HepG2 (cell line): Measurements from ENCODE around the gene ZMYND12. TPM values are rescaled to one million over a fixed set of nuclear protein-coding genes. Genes with fewer than 3 reads are reported as not detected.
A peak's percentile ranks its signal among the peaks of the same experiment; 100 is the strongest.

ENCODE experiments used
- ATAC-seq: fragments of 200-7000 bp; cut with Tn5 transposase; 3 replicates; pipeline ENCODE4 v1.9.1; 2020; ENCODE audit warnings: mild to moderate bottlenecking, moderate library complexity
- BruUV-seq: library from RNA; stranded (reverse); fragments of 400-500 nt; replicated peaks from 2 replicates; lab custom pipeline; 2021; lab: Mats Ljungman, UMichigan
- CTCF ChIA-PET: fragments of 300-600 bp; formaldehyde crosslinking; extraction: SDS; loops from one replicate; lab custom pipeline; 2021; ENCODE audit warnings: low total read pairs, inconsistent platforms, low intra/inter-chr PET ratio; lab: Yijun Ruan, JAX
- POLR2A ChIA-PET: fragments of 350-600 bp; sonication (Branson Sonifier 250); formaldehyde crosslinking; loops from one replicate; lab custom pipeline; 2020; ENCODE audit warnings: antibody characterized with exemption, inconsistent platforms; lab: Yijun Ruan, JAX
- DNase-seq: peaks from one replicate; pipeline ENCODE4 v3.0.0-alpha.2; 2015; ENCODE audit warnings: low spot score
- FAIRE-seq: peaks from 3 replicates; lab custom pipeline; 2011; peaks lifted over from hg19 to GRCh38; lab: Jason Lieb, UNC
- H2AFZ ChIP-seq: one replicate; pipeline ENCODE4 v1.6.1; 2011; ENCODE audit warnings: low read length, inconsistent platforms
- H3K27ac ChIP-seq: fragments of 300-600 bp; 3 replicates; pipeline ENCODE4 v1.8.0; 2011; ENCODE audit warnings: mixed run types, mild to moderate bottlenecking, mixed read lengths, low read length, inconsistent platforms; ENCODE audit not compliant: insufficient read depth; ENCODE audit errors: extremely low read length
- H3K27me3 ChIP-seq, 2 experiments: fragments of 200-600 bp in 1 of 2; 2 replicates in 1 of 2; 3 replicates in 1 of 2; pipeline versions ENCODE4 v1.6.0 to v1.8.0; 2011; ENCODE audit warnings: low read length in 2 of 2, mild to moderate bottlenecking in 2 of 2, moderate library complexity in 2 of 2, inconsistent platforms in 1 of 2; ENCODE audit not compliant: insufficient read depth in 2 of 2, control insufficient read depth in 1 of 2
- H3K36me3 ChIP-seq, 2 experiments: fragments of 200-600 bp in 1 of 2; replicated peaks in 1 of 2; 2 replicates in 1 of 2; 3 replicates in 1 of 2; pipeline versions ENCODE4 v1.5.1 to v1.8.0; 2011; ENCODE audit warnings: low read length in 2 of 2, inconsistent platforms in 1 of 2; ENCODE audit not compliant: insufficient read depth in 2 of 2, control insufficient read depth in 1 of 2
- H3K4me1 ChIP-seq: 2 replicates; pipeline ENCODE4 v1.5.1; 2012; ENCODE audit warnings: low read length, inconsistent platforms; ENCODE audit not compliant: insufficient read depth
- H3K4me2 ChIP-seq: 2 replicates; pipeline ENCODE4 v1.6.0; 2011; ENCODE audit warnings: low read depth, low read length, inconsistent platforms
- H3K4me3 ChIP-seq, 3 experiments: fragments of 200-600 bp in 1 of 3; sonication (generic), shearing (Covaris generic) in 1 of 3; replicated peaks in 1 of 3; 2 replicates each; pipeline ENCODE4 v1.5.1; 2011 to 2016; ENCODE audit warnings: low read length in 3 of 3, inconsistent platforms in 2 of 3, low read depth in 2 of 3, mild to moderate bottlenecking in 2 of 3, control low read depth in 1 of 3, mixed read lengths in 1 of 3; ENCODE audit not compliant: insufficient read depth in 1 of 3
- H3K79me2 ChIP-seq: one replicate; pipeline ENCODE4 v1.6.1; 2011; ENCODE audit warnings: low read length, inconsistent platforms; ENCODE audit not compliant: insufficient read depth
- H3K9ac ChIP-seq: 2 replicates; pipeline ENCODE4 v1.6.0; 2011; ENCODE audit warnings: mild to moderate bottlenecking, low read depth, low read length, inconsistent platforms; ENCODE audit not compliant: insufficient read depth
- H3K9me3 ChIP-seq: 2 replicates; pipeline ENCODE4 v1.5.1; 2012; ENCODE audit warnings: mild to moderate bottlenecking, low read length
- H4K20me1 ChIP-seq: 2 replicates; pipeline ENCODE4 v1.6.0; 2011; ENCODE audit warnings: inconsistent platforms, mild to moderate bottlenecking, low read length, moderate library complexity; ENCODE audit not compliant: insufficient read depth
- ATF7 ChIP-seq, 2 experiments: fragments of 450-650 bp in 1 of 2; sonication (generic) in 1 of 2; formaldehyde crosslinking in 1 of 2; IDR thresholded peaks; 2 replicates each; pipeline versions ENCODE4 v1.4.0 to v1.6.1; 2016 to 2020; ENCODE audit warnings: antibody characterized with exemption in 1 of 2, mild to moderate bottlenecking in 1 of 2, missing genetic modification reagents in 1 of 2
- CHD2 ChIP-seq: IDR thresholded peaks from 2 replicates; pipeline ENCODE4 v1.6.1; 2011; ENCODE audit warnings: low read depth, low read length, improper control_type of control experiment
- SATB2 ChIP-seq: sonication (generic); formaldehyde crosslinking; IDR thresholded peaks from 2 replicates; pipeline ENCODE4 v1.5.0; 2020; ENCODE audit warnings: missing genetic modification reagents
- ZNF230 ChIP-seq: sonication (generic); formaldehyde crosslinking; IDR thresholded peaks from 2 replicates; pipeline ENCODE4 v1.4.0; 2020; ENCODE audit warnings: mild to moderate bottlenecking, missing genetic modification reagents
- ZNF652 ChIP-seq: IDR thresholded peaks from 2 replicates; pipeline ENCODE4 v1.6.1; 2016; ENCODE audit warnings: low read depth, borderline replicate concordance
- WGBS: methylation state at CpG from one replicate; pipeline ENCODE4 v1.1.6; 2017; ENCODE audit warnings: low lambda C conversion rate; 5-methylcytosine and 5-hydroxymethylcytosine counted together
- in situ Hi-C: cut with HindIII; loops from 2 replicates; pipeline ENCODE4 v1.10.0; 2017; ENCODE audit warnings: low pct_unique_long_range_greater_than_20kb; ENCODE audit not compliant: extremely low pct_ligation_motif_present
- intact Hi-C: fragments of 100-400 bp; cut with micrococcal nuclease; formaldehyde crosslinking; loops from one replicate; pipeline ENCODE4 v1.10.0; 2022; ENCODE audit not compliant: unreplicated experiment
- polyA plus RNA-seq, 8 experiments: library from polyadenylated mRNA; depleted of rRNA in 3 of 8; stranded (reverse) in 7 of 8; unstranded in 1 of 8; fragments of >200 nt; fragmentation: Illumina TruSeq in 4 of 8; extraction: Trizol in 4 of 8; gene quantifications; 2 replicates each; pipeline versions ENCODE4 v1.2.1 to v1.2.3, GENCODE V29; 2011 to 2016; ENCODE audit warnings: low read depth in 4 of 8, missing spikeins in 1 of 8, mixed read lengths in 1 of 8; ENCODE audit not compliant: insufficient read depth in 1 of 8
- total RNA-seq, 5 experiments: library from RNA; depleted of rRNA; stranded (reverse); fragments of >200 nt; fragmentation: Illumina TruSeq; extraction: Trizol; gene quantifications; 2 replicates each; pipeline ENCODE4 v1.2.3, GENCODE V29; 2016; ENCODE audit warnings: low read depth in 1 of 5

ZMYND12 gene
- total and polyA plus RNA-seq, 2 of the 13 experiments (the other 11 are each of a cell fraction or from before 2014, with no cell fraction given) = 0.13 to 0.71 TPM

DNA sequence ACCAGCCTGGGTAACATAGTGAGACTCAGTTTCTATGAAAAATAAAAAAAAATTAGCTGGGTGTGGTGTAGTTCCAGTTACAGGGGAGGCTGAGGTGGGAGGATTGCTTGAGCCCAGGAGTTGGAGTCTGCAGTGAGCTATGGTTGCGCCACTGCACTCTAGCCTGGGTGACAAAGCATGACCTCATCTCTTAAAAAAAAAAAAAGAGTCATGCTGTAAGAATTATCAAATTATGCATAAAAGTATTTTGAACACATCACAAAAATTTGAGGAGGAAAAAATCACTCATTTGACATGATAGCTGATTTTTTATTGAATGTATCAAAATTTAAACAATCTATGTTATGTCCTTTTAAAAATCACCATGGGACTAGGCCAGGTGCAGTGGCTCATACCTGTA lies 25.1 kb upstream of the ZMYND12 start:
- POLR2A ChIA-PET = no interaction called here

GRCh38 chr1:42479621-42480020 lies 23.8 kb upstream of the ZMYND12 start:
- Histone ChIP-seq H3K9ac (no peak overlapping the region), H3K4me2 (no peak overlapping the region), H3K36me3 (no peaks in the 10 kb centered on the region), H4K20me1 (no peaks in the 10 kb centered on the region), H3K79me2 (no peaks in the 10 kb centered on the region), H2AFZ (no peak overlapping the region), H3K27ac (no peak overlapping the region), H3K4me3 (no peak overlapping the region), H3K4me1 (no peaks in the 10 kb centered on the region), H3K9me3 (no peaks in the 10 kb centered on the region), H3K27me3 (no peaks in the 10 kb centered on the region)
- CTCF ChIA-PET = no interaction called here
- DNase-seq (peak; percentile 10), ATAC-seq (peak; percentile 86), FAIRE-seq (no peak)
- BruUV-seq = no TSS peak
- intact Hi-C loops (no loop called here), in situ Hi-C loops (no loop called here)
- peak; percentile 67; the same call in 1 of the 2 replicates for TF ChIP-seq ZNF652
- no peak for TF ChIP-seq ZNF230 (CRISPR knock-in tag)
- 76% methylated on average over 4 of the region's 4 CpGs for WGBS
- POLR2A ChIA-PET = no interaction called here

More for the DNA sequence above, 25.1 kb upstream of the ZMYND12 start:
- H3K79me2 ChIP-seq = no peaks in the 10 kb centered on the region
- ATAC-seq (no peak), FAIRE-seq (no peak), DNase-seq (no peak)
- no peaks in the 10 kb centered on the region for H3K4me1 ChIP-seq
- H2AFZ ChIP-seq = no peak overlapping the region
- CTCF ChIA-PET = no interaction called here
- no peaks in the 10 kb centered on the region for H3K27me3 ChIP-seq
- no peak overlapping the region for H3K27ac ChIP-seq
- no peaks in the 10 kb centered on the region for H3K9me3 ChIP-seq
- H3K36me3 ChIP-seq = no peaks in the 10 kb centered on the region
- intact Hi-C loops (no loop called here), in situ Hi-C loops (no loop called here)
- no peak overlapping the region for H3K4me2 ChIP-seq
- BruUV-seq = no TSS peak
- 100% methylated on average over 1 of the region's 1 CpG for WGBS
- no peak overlapping the region for H3K4me3 ChIP-seq
- TF ChIP-seq SATB2 (CRISPR knock-in tag) = no peak
- TF ChIP-seq ATF7 (IDR thresholded peaks at IDR 0.05) = peak; percentile 35
- no peak for TF ChIP-seq ATF7 (CRISPR knock-in tag; IDR thresholded peaks at IDR 0.05)
- no peak for TF ChIP-seq CHD2
- H4K20me1 ChIP-seq = no peaks in the 10 kb centered on the region
- no peak overlapping the region for H3K9ac ChIP-seq
